Chondrocyte (in vitro differentiated cells): ENCODE measurements around the gene CWC27. TPM values are rescaled to one million over a fixed set of nuclear protein-coding genes. Genes with fewer than 3 reads are reported as not detected.

Source experiments
- DNase-seq: peaks from one replicate; pipeline ENCODE4 v3.0.0; 2021; ENCODE audit warnings: mixed read lengths, low spot score
- H3K27ac Mint-ChIP-seq: one replicate; pipeline ENCODE4 v1.8.0; 2021; ENCODE audit warnings: mild to moderate bottlenecking, moderate library complexity, mixed read lengths; ENCODE audit not compliant: unreplicated experiment
- H3K27me3 Mint-ChIP-seq: 2 replicates; pipeline ENCODE4 v1.8.0; 2021; ENCODE audit warnings: low read depth, mixed read lengths
- H3K36me3 Mint-ChIP-seq: 2 replicates; pipeline ENCODE4 v1.8.0; 2021; ENCODE audit warnings: low read depth, mixed read lengths
- H3K4me1 Mint-ChIP-seq: 2 replicates; pipeline ENCODE4 v1.8.0; 2021; ENCODE audit warnings: low read depth, mild to moderate bottlenecking, mixed read lengths
- H3K4me3 Mint-ChIP-seq: one replicate; pipeline ENCODE4 v1.8.0; 2021; ENCODE audit warnings: mild to moderate bottlenecking, moderate library complexity, mixed read lengths; ENCODE audit not compliant: unreplicated experiment
- H3K9me3 Mint-ChIP-seq: 2 replicates; pipeline ENCODE4 v1.8.0; 2021; ENCODE audit warnings: low read depth, mixed read lengths
- CTCF ChIP-seq: fragments of 200-600 bp; sonication (generic); IDR thresholded peaks from 2 replicates; pipeline ENCODE4 v1.5.0; 2021; ENCODE audit warnings: antibody characterized with exemption, mild to moderate bottlenecking, moderate library complexity
- total RNA-seq: library from RNA; stranded (reverse); gene quantifications from 3 replicates; pipeline ENCODE4 v1.2.1, GENCODE V29; 2021

Gene CWC27
- total RNA-seq, 1 donor from 2014 or later = 19.5 TPM

DNA sequence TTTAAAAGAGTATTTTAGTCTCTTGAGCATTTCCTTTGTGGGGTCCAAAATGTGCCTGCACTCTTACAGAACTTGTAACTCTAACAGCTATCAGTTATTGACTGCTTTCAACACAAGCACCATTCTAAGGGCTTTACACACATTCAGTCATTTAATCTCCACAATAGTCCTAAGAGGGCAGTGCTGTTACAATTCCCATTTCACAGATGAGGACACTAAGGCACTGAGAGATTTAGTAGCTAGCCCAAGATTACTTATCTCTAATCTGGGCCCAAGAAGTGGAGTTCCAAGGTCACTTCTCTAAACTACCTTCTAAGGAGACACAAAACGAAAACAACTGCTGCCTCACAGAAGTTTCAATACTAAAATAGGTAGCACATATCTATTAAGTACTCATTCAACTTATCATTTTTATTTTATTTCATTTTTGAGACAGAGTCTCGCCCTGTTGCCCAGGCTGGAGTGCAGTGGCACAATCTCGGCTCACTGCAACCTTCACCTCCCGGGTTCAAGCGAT is 275.2 kb downstream of the CWC27 start:
- no peak for DNase-seq
- Mint-ChIP-seq H3K27me3 (no peaks in the 10 kb centered on the region), H3K4me1 (peaks cover 26% of the 10 kb centered on the region), H3K27ac (no peak overlapping the region), H3K4me3 (no peak overlapping the region), H3K9me3 (no peaks in the 10 kb centered on the region), H3K36me3 (no peaks in the 10 kb centered on the region)
- TF ChIP-seq CTCF = no peak

GRCh38 chr5:65047225-65047624 is 278.5 kb downstream of the CWC27 start:
- H3K27ac Mint-ChIP-seq = no peak overlapping the region
- no peaks in the 10 kb centered on the region for H3K36me3 Mint-ChIP-seq
- H3K4me1 Mint-ChIP-seq = peaks cover 23% of the 10 kb centered on the region
- H3K4me3 Mint-ChIP-seq = no peak overlapping the region
- DNase-seq = no peak
- H3K9me3 Mint-ChIP-seq = no peaks in the 10 kb centered on the region
- no peaks in the 10 kb centered on the region for H3K27me3 Mint-ChIP-seq
- no peak for TF ChIP-seq CTCF

GRCh38 chr5:65047948-65048690 is 279.4 kb downstream of the CWC27 start:
- H3K4me1 Mint-ChIP-seq = peaks cover 18% of the 10 kb centered on the region
- H3K9me3 Mint-ChIP-seq = no peaks in the 10 kb centered on the region
- no peak for DNase-seq
- TF ChIP-seq CTCF = no peak
- no peak overlapping the region for H3K4me3 Mint-ChIP-seq
- no peaks in the 10 kb centered on the region for H3K27me3 Mint-ChIP-seq
- H3K27ac Mint-ChIP-seq = no peak overlapping the region
- H3K36me3 Mint-ChIP-seq = no peaks in the 10 kb centered on the region

GRCh38 chr5:65050140-65050539 is 281.4 kb downstream of the CWC27 start:
- no peaks in the 10 kb centered on the region for H3K27me3 Mint-ChIP-seq
- peaks cover 5% of the 10 kb centered on the region for H3K36me3 Mint-ChIP-seq
- no peak overlapping the region for H3K27ac Mint-ChIP-seq

More at GRCh38 chr5:65050140-65050539, 281.4 kb downstream of the CWC27 start:
- Mint-ChIP-seq H3K4me1 (peaks cover 18% of the 10 kb centered on the region), H3K4me3 (no peak overlapping the region), H3K9me3 (peaks cover 5% of the 10 kb centered on the region)
- no peak for DNase-seq
- no peak for TF ChIP-seq CTCF
